K562 (cell line): Measurements from ENCODE around the gene LDLR. TPM values are rescaled to one million over a fixed set of nuclear protein-coding genes. Genes with fewer than 3 reads are reported as not detected.

Experiments used
- FOXK2 ChIP-seq, 2 experiments: fragments of 450-650 bp; IDR thresholded peaks in 1 of 2; conservative IDR thresholded peaks in 1 of 2; 2 replicates each; pipeline ENCODE4 v1.6.1; 2016; ENCODE audit warnings: low read depth in 2 of 2, mild to moderate bottlenecking in 1 of 2
- FUS ChIP-seq: fragments of 200-400 bp; formaldehyde crosslinking; optimal IDR thresholded peaks from 2 replicates; pipeline ENCODE3; 2017; ENCODE audit warnings: low read depth, low read length
- KDM1A ChIP-seq, 2 experiments: fragments of 450-650 bp; IDR thresholded peaks; 2 replicates each; pipeline ENCODE4 v1.6.1; 2016; ENCODE audit warnings: mild to moderate bottlenecking in 2 of 2
- NKRF ChIP-seq: fragments of 450-650 bp; IDR thresholded peaks from 2 replicates; pipeline ENCODE4 v1.6.1; 2016; ENCODE audit warnings: borderline replicate concordance
- NR2C1 ChIP-seq, 2 experiments: fragments of 450-650 bp; IDR thresholded peaks; 2 replicates each; pipeline ENCODE4 v1.6.1; 2017; ENCODE audit warnings: mild to moderate bottlenecking in 2 of 2, antibody characterized with exemption in 1 of 2, inconsistent platforms in 1 of 2, missing compliant biosample characterization in 1 of 2, missing genetic modification characterization in 1 of 2
- NR2F6 ChIP-seq: fragments of 450-650 bp; formaldehyde crosslinking; IDR thresholded peaks from 2 replicates; pipeline ENCODE4 v1.4.0; 2020; ENCODE audit warnings: mild to moderate bottlenecking
- PHTF2 ChIP-seq: fragments of 250-450 bp; sonication (Bioruptor Pico); IDR thresholded peaks from 2 replicates; pipeline ENCODE4 v1.5.0; 2021; ENCODE audit warnings: mild to moderate bottlenecking
- PRMT5 ChIP-seq: sonication (generic); formaldehyde crosslinking; IDR thresholded peaks from 2 replicates; pipeline ENCODE4 v1.5.0; 2020; ENCODE audit warnings: missing genetic modification reagents
- RNF219 ChIP-seq: fragments of 250-450 bp; sonication (Bioruptor Pico); IDR thresholded peaks from 2 replicates; pipeline ENCODE4 v1.5.0; 2022; ENCODE audit warnings: mild to moderate bottlenecking
- RUNX1 ChIP-seq: sonication (generic); IDR thresholded peaks from 2 replicates; pipeline ENCODE4 v1.6.1; 2016; ENCODE audit warnings: antibody characterized with exemption, low read depth
- STAT5A ChIP-seq: IDR thresholded peaks from 2 replicates; pipeline ENCODE4 v1.6.1; 2012; ENCODE audit warnings: low read length, inconsistent platforms, borderline replicate concordance
- ZBTB34 ChIP-seq: fragments of 250-450 bp; sonication (Bioruptor Pico); IDR thresholded peaks from 2 replicates; pipeline ENCODE4 v1.8.0; 2021; ENCODE audit warnings: mild to moderate bottlenecking, moderate library complexity
- ZNF174 ChIP-seq: fragments of 250-450 bp; sonication (Bioruptor Pico); IDR thresholded peaks from 2 replicates; pipeline ENCODE4 v1.4.0; 2020; ENCODE audit warnings: mild to moderate bottlenecking
- ZNF398 ChIP-seq: fragments of 250-450 bp; sonication (Bioruptor Pico); IDR thresholded peaks from 2 replicates; pipeline ENCODE4 v1.8.0; 2021; ENCODE audit warnings: moderate library complexity, mild to moderate bottlenecking, inconsistent platforms
- ZNF75A ChIP-seq: fragments of 450-650 bp; formaldehyde crosslinking; IDR thresholded peaks from 2 replicates; pipeline ENCODE4 v1.4.0; 2020; ENCODE audit warnings: mild to moderate bottlenecking
- polyA plus RNA-seq, 8 experiments: library from polyadenylated mRNA; depleted of rRNA in 4 of 8; stranded (reverse) in 5 of 8; unstranded in 3 of 8; fragments of >200 nt; fragmentation: Nextera tagmentation in 2 of 8; fragmentation: Illumina TruSeq in 1 of 8; extraction: Ambion mirVana in 2 of 8; extraction: Trizol in 1 of 8; gene quantifications; 2 replicates each; pipeline versions ENCODE4 v1.2.1 to v1.2.3, GENCODE V29; 2011 to 2014; ENCODE audit warnings: inconsistent platforms in 1 of 8, missing spikeins in 1 of 8
- total RNA-seq, 7 experiments: library from RNA; depleted of rRNA in 6 of 7; stranded (reverse); fragments of >200 nt in 6 of 7; fragmentation: Illumina TruSeq in 2 of 7; extraction: Trizol in 2 of 7; gene quantifications; 2 replicates each; pipeline versions ENCODE4 v1.2.1 to v1.2.3, GENCODE V29; 2011 to 2021; ENCODE audit warnings: low replicate concordance in 1 of 7

LDLR gene
- total and polyA plus RNA-seq, 9 of the 15 experiments (the other 6 are each of a cell fraction or from before 2014, with no cell fraction given) = 19.9 to 114 (median 56.3) TPM

- TF ChIP-seq NKRF = peak; percentile 60
- no peak for TF ChIP-seq ZNF398
- no peak for TF ChIP-seq ZNF174
- no peak for TF ChIP-seq KDM1A (IDR thresholded peaks at IDR 0.05)
- TF ChIP-seq ZBTB34 (CRISPR knock-in tag) = no peak
- no peak for TF ChIP-seq PHTF2 (CRISPR knock-in tag)
- no peak for TF ChIP-seq RUNX1
- no peak for TF ChIP-seq ZNF75A
- no peak for TF ChIP-seq NR2C1 (IDR thresholded peaks at IDR 0.05)
- no peak for TF ChIP-seq NR2C1 (tag; IDR thresholded peaks at IDR 0.05)
- no peak for TF ChIP-seq NR2F6 (CRISPR knock-in tag)
- no peak for TF ChIP-seq STAT5A
- no peak for TF ChIP-seq RNF219 (CRISPR knock-in tag)
- no peak for TF ChIP-seq FUS
- TF ChIP-seq FOXK2 (conservative IDR thresholded peaks at IDR 0.05 in 1 of 2, IDR thresholded peaks at IDR 0.05 in 1 of 2; ENCODE audit: low read depth in 2 of 2) = peak; percentile 73 to 88; a peak in 3 of 4 replicates
- peak; percentile 58; the same call in 1 of the 2 replicates for TF ChIP-seq PRMT5 (CRISPR knock-in tag)
These were observed 1.2 kb downstream of the LDLR start (continued) for GRCh38 chr19:11090264-11090996.
